Fibroblast of the aortic adventitia (primary cell): ENCODE results near the gene TSPAN19. TPM values are rescaled to one million over a fixed set of nuclear protein-coding genes. Genes with fewer than 3 reads are reported as not detected.

Experiments used
- DNase-seq: peaks from one replicate; pipeline ENCODE4 v3.0.0-alpha.2; 2010; ENCODE audit warnings: low read depth
- H3K4me3 ChIP-seq: 2 replicates; pipeline ENCODE4 v1.5.1; 2011; ENCODE audit warnings: low read depth, mild to moderate bottlenecking, control low read depth, low read length, moderate library complexity
- CTCF ChIP-seq: IDR thresholded peaks from 2 replicates; pipeline ENCODE4 v1.5.1; 2011; ENCODE audit warnings: mild to moderate bottlenecking, low read length, control low read depth, inconsistent platforms; ENCODE audit not compliant: insufficient read depth
- total RNA-seq: library from RNA; depleted of rRNA; stranded (reverse); fragments of >200 nt; gene quantifications from 2 replicates; pipeline ENCODE4 v1.2.3, GENCODE V29; 2012; ENCODE audit warnings: low replicate concordance

TSPAN19 gene
- total RNA-seq, 1 donor: not detected

- no peak overlapping the region for H3K4me3 ChIP-seq
- no peak for DNase-seq
- no peak for TF ChIP-seq CTCF
These were observed 63.1 kb downstream of the TSPAN19 start for GRCh38 chr12:84973026-84973425.

- TF ChIP-seq CTCF: no peak
- DNase-seq: no peak
- no peak overlapping the region for H3K4me3 ChIP-seq
These were observed 66.9 kb downstream of the TSPAN19 start for GRCh38 chr12:84969226-84969625.

Other genes with a start within 250 kb of the TSPAN19 start
- gene SLC6A15, start 123.5 kb downstream of the TSPAN19 start, total RNA-seq: 8.9 and 53.3 TPM in 2 replicates
- 1.5 and 2.7 TPM in 2 replicates for gene LRRIQ1, start 74 bp upstream of the TSPAN19 start, total RNA-seq
- 0.63 and 1.2 TPM in 2 replicates for gene ALX1, start 243.9 kb upstream of the TSPAN19 start, total RNA-seq